ENCODE measurements around the gene CDKN2AIPNL. TPM values are rescaled to one million over a fixed set of nuclear protein-coding genes. Genes with fewer than 3 reads are reported as not detected.

The CDKN2AIPNL gene
- total RNA-seq, 2 experiments from 2014 or later = 12.8 to 15.5 TPM

DNA sequence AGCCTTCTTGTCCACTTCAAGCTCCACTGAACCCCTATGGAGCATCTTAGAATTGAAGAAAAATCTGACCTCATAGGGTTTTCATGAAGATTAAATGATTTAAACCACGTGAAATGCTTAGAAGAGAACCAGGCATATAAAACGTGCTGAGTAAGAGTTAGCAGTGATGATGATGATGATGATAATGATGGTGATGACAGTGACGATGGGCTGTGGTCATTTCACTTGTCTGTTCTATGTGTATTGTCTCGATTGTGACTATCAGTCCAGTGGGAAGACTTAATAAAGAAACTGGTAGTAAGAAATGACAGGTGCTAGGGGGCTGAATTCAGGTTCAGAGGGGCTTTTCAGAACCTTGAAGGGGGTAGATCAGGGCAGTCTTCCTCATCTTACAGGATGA, 45.1 kb upstream of the CDKN2AIPNL start:
- DNase-seq = no peak
- H3K36me3 Mint-ChIP-seq (ENCODE audit: low read depth) = no peaks in the 10 kb centered on the region
- no peak overlapping the region for H3K27ac Mint-ChIP-seq
- no peaks in the 10 kb centered on the region for H3K9me3 ChIP-seq (ENCODE audit: control insufficient read depth in 1 of 2, insufficient read depth in 1 of 2, low read length in 2 of 2)
- H3K27me3 Mint-ChIP-seq = no peaks in the 10 kb centered on the region
- H3K36me3 ChIP-seq (ENCODE audit: insufficient read depth, low read length) = no peaks in the 10 kb centered on the region
- H3K9me3 Mint-ChIP-seq = no peaks in the 10 kb centered on the region
- intact Hi-C loops (cut with DNase I, micrococcal nuclease) = no loop called here
- TF ChIP-seq, protein P1, sequence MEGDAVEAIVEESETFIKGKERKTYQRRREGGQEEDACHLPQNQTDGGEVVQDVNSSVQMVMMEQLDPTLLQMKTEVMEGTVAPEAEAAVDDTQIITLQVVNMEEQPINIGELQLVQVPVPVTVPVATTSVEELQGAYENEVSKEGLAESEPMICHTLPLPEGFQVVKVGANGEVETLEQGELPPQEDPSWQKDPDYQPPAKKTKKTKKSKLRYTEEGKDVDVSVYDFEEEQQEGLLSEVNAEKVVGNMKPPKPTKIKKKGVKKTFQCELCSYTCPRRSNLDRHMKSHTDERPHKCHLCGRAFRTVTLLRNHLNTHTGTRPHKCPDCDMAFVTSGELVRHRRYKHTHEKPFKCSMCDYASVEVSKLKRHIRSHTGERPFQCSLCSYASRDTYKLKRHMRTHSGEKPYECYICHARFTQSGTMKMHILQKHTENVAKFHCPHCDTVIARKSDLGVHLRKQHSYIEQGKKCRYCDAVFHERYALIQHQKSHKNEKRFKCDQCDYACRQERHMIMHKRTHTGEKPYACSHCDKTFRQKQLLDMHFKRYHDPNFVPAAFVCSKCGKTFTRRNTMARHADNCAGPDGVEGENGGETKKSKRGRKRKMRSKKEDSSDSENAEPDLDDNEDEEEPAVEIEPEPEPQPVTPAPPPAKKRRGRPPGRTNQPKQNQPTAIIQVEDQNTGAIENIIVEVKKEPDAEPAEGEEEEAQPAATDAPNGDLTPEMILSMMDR (IDR thresholded peaks at IDR 0.05) = no peak
- H3K27ac ChIP-seq (ENCODE audit: low read depth in 1 of 2, low read length in 2 of 2) = no peak overlapping the region
- no peaks in the 10 kb centered on the region for H3K4me1 ChIP-seq (ENCODE audit: insufficient read depth, low read length)
- no peaks in the 10 kb centered on the region for H3K4me1 Mint-ChIP-seq (ENCODE audit: low read depth)
- no peak overlapping the region for H3K4me3 ChIP-seq (ENCODE audit: low read length)
- ChIA-PET CTCF (no interaction called here), POLR2A (no interaction called here)
- ATAC-seq (ENCODE audit: poor library complexity) = no peak
- H3K27me3 ChIP-seq (ENCODE audit: control insufficient read depth in 1 of 2, insufficient read depth in 2 of 2, low read length in 2 of 2) = no peaks in the 10 kb centered on the region
- H3K4me3 Mint-ChIP-seq = no peak overlapping the region

DNA sequence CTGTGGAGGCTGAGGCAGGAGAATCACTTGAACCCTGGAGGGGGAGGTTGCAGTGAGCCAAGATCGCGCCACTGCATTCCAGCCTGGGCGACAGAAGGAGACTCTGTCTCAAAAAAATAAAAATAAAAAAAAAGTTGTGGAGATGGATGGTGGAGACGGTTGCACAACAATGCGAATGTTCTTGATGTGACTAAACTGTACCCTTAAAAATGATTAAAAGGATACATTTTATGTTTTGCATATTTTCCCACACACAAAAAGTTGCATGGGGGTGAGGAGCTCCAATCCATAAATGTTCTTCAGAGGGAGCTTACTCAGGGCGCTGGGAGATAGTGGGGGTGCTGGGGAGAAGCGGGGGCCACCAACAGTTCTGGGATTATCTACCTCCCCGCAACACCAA, 43.8 kb upstream of the CDKN2AIPNL start:
- Histone ChIP-seq H3K9me3 (ENCODE audit: control insufficient read depth in 1 of 2, insufficient read depth in 1 of 2, low read length in 2 of 2) (no peaks in the 10 kb centered on the region), H3K27me3 (ENCODE audit: control insufficient read depth in 1 of 2, insufficient read depth in 2 of 2, low read length in 2 of 2) (no peaks in the 10 kb centered on the region), H3K4me3 (ENCODE audit: low read length) (no peak overlapping the region), H3K36me3 (ENCODE audit: insufficient read depth, low read length) (no peaks in the 10 kb centered on the region), H3K4me1 (ENCODE audit: insufficient read depth, low read length) (no peaks in the 10 kb centered on the region), H3K27ac (ENCODE audit: low read depth in 1 of 2, low read length in 2 of 2) (no peak overlapping the region)
- TF ChIP-seq, protein P1 (IDR thresholded peaks at IDR 0.05) = no peak
- Mint-ChIP-seq H3K4me3 (no peak overlapping the region), H3K27ac (no peak overlapping the region), H3K36me3 (ENCODE audit: low read depth) (no peaks in the 10 kb centered on the region), H3K4me1 (ENCODE audit: low read depth) (no peaks in the 10 kb centered on the region), H3K9me3 (no peaks in the 10 kb centered on the region), H3K27me3 (no peaks in the 10 kb centered on the region)
- ATAC-seq (ENCODE audit: poor library complexity) (no peak), DNase-seq (no peak)
- intact Hi-C loops (cut with DNase I, micrococcal nuclease) = no loop called here
- ChIA-PET POLR2A (no interaction called here), CTCF (no interaction called here)

DNA sequence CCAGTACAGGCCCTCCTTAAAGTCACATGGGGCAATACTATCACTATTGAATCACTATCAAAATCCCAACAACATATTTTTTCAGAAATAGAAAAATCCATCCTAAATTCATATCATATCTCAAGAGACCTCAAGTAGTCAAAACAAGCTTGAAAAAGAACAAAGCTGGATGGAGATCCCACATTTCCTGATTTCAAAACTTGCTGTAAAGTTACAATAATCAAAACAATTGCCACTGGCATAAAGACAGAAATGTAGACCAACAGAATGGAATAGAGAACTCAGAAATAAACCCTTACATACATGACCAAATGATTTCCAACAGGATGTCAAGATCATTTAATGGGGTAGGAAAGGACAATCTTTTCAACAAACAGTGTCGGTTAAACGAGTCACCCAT, 41.3 kb upstream of the CDKN2AIPNL start:
- no peaks in the 10 kb centered on the region for H3K36me3 Mint-ChIP-seq (ENCODE audit: low read depth)
- H3K27me3 Mint-ChIP-seq = no peaks in the 10 kb centered on the region
- Histone ChIP-seq H3K4me3 (ENCODE audit: low read length) (no peak overlapping the region), H3K27ac (ENCODE audit: low read depth in 1 of 2, low read length in 2 of 2) (no peak overlapping the region), H3K4me1 (ENCODE audit: insufficient read depth, low read length) (no peaks in the 10 kb centered on the region), H3K9me3 (ENCODE audit: control insufficient read depth in 1 of 2, insufficient read depth in 1 of 2, low read length in 2 of 2) (no peaks in the 10 kb centered on the region), H3K27me3 (ENCODE audit: control insufficient read depth in 1 of 2, insufficient read depth in 2 of 2, low read length in 2 of 2) (no peaks in the 10 kb centered on the region), H3K36me3 (ENCODE audit: insufficient read depth, low read length) (no peaks in the 10 kb centered on the region)
- no peaks in the 10 kb centered on the region for H3K4me1 Mint-ChIP-seq (ENCODE audit: low read depth)
- TF ChIP-seq, protein P1 (IDR thresholded peaks at IDR 0.05) = no peak
- no peak overlapping the region for H3K27ac Mint-ChIP-seq
- DNase-seq = no peak
- CTCF ChIA-PET = no interaction called here
- H3K4me3 Mint-ChIP-seq = no peak overlapping the region
- POLR2A ChIA-PET = no interaction called here
- no peak for ATAC-seq (ENCODE audit: poor library complexity)
- no peaks in the 10 kb centered on the region for H3K9me3 Mint-ChIP-seq
- intact Hi-C loops (cut with DNase I, micrococcal nuclease) = no loop called here
